HAP-1 (cell line): Measurements from ENCODE around the gene ROBO2.

Experiments used
- DNase-seq, 2 experiments: peaks; one replicate each; pipeline ENCODE4 v3.0.0-alpha.2; 2016 to 2020; ENCODE audit warnings: low spot score in 2 of 2
- H3K27me3 ChIP-seq: fragments of 250-450 bp; sonication (Bioruptor Pico); 2 replicates; pipeline ENCODE4 v1.5.1; 2020; ENCODE audit warnings: low read depth, mild to moderate bottlenecking, moderate library complexity
- H3K36me3 ChIP-seq: fragments of 250-450 bp; sonication (Bioruptor Pico); replicated peaks from 2 replicates; pipeline ENCODE4 v1.5.1; 2020; ENCODE audit warnings: mild to moderate bottlenecking
- H3K4me1 ChIP-seq: fragments of 250-450 bp; sonication (Bioruptor Pico); 2 replicates; pipeline ENCODE4 v1.5.1; 2020; ENCODE audit warnings: mild to moderate bottlenecking
- H3K4me3 ChIP-seq: fragments of 250-450 bp; sonication (Bioruptor Pico); 2 replicates; pipeline ENCODE4 v1.5.1; 2020; ENCODE audit warnings: mild to moderate bottlenecking, moderate library complexity
- H3K9me3 ChIP-seq: fragments of 250-450 bp; sonication (Bioruptor Pico); 2 replicates; pipeline ENCODE4 v1.5.1; 2020; ENCODE audit warnings: mild to moderate bottlenecking, moderate library complexity
- in situ Hi-C: fragments of 300-500 bp; cut with MboI; formaldehyde crosslinking; loops from 3 replicates; pipeline ENCODE4 v1.14.3; 2020; ENCODE audit warnings: low sequenced_read_pairs, inconsistent platforms, mixed read lengths

The ROBO2 gene

GRCh38 chr3:77586216-77586615 lies 546.3 kb downstream of the ROBO2 start:
- no peak overlapping the region for H3K4me3 ChIP-seq
- no peak for DNase-seq
- in situ Hi-C loops, result no loop called here
- no peaks in the 10 kb centered on the region for H3K36me3 ChIP-seq
- H3K4me1 ChIP-seq, result no peaks in the 10 kb centered on the region
- no peaks in the 10 kb centered on the region for H3K27me3 ChIP-seq
- H3K9me3 ChIP-seq, result no peaks in the 10 kb centered on the region

DNA sequence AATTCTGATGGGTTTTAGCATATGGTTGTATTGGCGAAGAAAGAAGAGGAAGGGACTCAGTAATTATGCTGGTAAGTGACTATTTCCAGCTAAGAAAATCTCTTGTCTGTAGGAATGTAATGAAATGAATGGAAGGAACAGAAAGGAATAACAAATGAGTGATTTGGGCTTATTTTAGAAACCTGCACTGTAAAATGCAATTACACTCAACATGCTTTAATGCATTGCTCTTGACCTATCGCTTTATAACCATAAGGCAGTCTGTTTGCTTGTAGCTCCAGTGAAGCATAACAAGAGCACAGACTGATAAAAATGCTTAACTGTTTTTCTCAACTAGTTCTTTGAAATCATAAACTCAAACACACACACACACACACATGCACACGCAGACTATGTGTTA lies 549.0 kb downstream of the ROBO2 start:
- Histone ChIP-seq H3K36me3 (no peaks in the 10 kb centered on the region), H3K9me3 (no peaks in the 10 kb centered on the region)
- in situ Hi-C loops, result no loop called here

GRCh38 chr3:77590191-77590590 lies 550.3 kb downstream of the ROBO2 start:
- H3K9me3 ChIP-seq, result no peaks in the 10 kb centered on the region
- no peak for DNase-seq
- H3K4me3 ChIP-seq, result no peak overlapping the region
- H3K36me3 ChIP-seq, result no peaks in the 10 kb centered on the region
- in situ Hi-C loops, result no loop called here
- no peaks in the 10 kb centered on the region for H3K27me3 ChIP-seq
- H3K4me1 ChIP-seq, result no peaks in the 10 kb centered on the region

More for the DNA sequence above, 549.0 kb downstream of the ROBO2 start:
- Histone ChIP-seq H3K27me3 (no peaks in the 10 kb centered on the region), H3K4me1 (no peaks in the 10 kb centered on the region), H3K4me3 (no peak overlapping the region)
- DNase-seq, result no peak

- no peak for DNase-seq
- Histone ChIP-seq H3K9me3 (peaks cover 4% of the 10 kb centered on the region; the same call in 1 of the 2 replicates), H3K4me3 (no peak overlapping the region), H3K27me3 (no peaks in the 10 kb centered on the region), H3K4me1 (no peaks in the 10 kb centered on the region), H3K36me3 (no peaks in the 10 kb centered on the region)
- in situ Hi-C loops, result no loop called here
Measured at GRCh38 chr3:77595371-77595870, 555.5 kb downstream of the ROBO2 start.

- Histone ChIP-seq H3K36me3 (no peaks in the 10 kb centered on the region), H3K27me3 (no peaks in the 10 kb centered on the region), H3K9me3 (peaks cover 4% of the 10 kb centered on the region; the same call in 1 of the 2 replicates), H3K4me3 (no peak overlapping the region), H3K4me1 (no peaks in the 10 kb centered on the region)
- in situ Hi-C loops, result no loop called here
- no peak for DNase-seq
Measured at GRCh38 chr3:77599948-77600347, 560.0 kb downstream of the ROBO2 start.

DNA sequence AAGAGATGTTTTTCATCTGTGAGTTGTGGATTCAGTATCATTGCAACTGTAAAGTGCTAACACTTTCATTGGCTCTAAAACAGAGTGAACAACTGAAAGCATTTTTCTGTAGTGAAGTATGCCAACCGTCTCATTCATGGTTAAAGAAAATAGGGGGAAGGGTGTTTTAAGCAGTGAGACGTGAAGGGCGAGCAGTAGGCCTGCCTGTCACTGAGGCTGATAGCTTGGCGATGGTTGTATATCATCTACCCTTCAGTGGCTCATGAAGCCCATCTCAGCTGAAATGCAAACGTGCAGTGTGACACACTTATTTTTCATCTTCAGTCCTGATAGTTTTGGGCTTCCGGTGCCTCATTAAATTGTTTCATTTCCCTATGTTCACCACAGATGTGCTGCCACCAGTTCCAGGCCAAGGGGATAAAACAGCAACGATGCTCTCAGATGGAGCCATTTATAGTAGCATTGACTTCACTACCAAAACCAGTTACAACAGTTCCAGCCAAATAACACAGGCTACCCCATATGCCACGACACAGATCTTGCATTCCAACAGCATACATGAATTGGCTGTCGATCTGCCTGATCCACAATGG lies 562.0 kb downstream of the ROBO2 start:
- in situ Hi-C loops, result no loop called here
- H3K27me3 ChIP-seq, result no peaks in the 10 kb centered on the region
- DNase-seq, result no peak
- H3K4me1 ChIP-seq, result peaks cover 8% of the 10 kb centered on the region; the same call in 1 of the 2 replicates
- peaks cover 4% of the 10 kb centered on the region; the same call in 1 of the 2 replicates for H3K9me3 ChIP-seq
- H3K36me3 ChIP-seq, result no peaks in the 10 kb centered on the region; the same call in 1 of the 2 replicates
- no peak overlapping the region for H3K4me3 ChIP-seq

- H3K9me3 ChIP-seq, result no peaks in the 10 kb centered on the region
- no peak overlapping the region for H3K4me3 ChIP-seq
- peaks cover 8% of the 10 kb centered on the region; the same call in 1 of the 2 replicates for H3K4me1 ChIP-seq
- no peaks in the 10 kb centered on the region; the same call in 1 of the 2 replicates for H3K36me3 ChIP-seq
- no peaks in the 10 kb centered on the region for H3K27me3 ChIP-seq
- no peak for DNase-seq
- in situ Hi-C loops, result no loop called here
Measured at GRCh38 chr3:77602722-77603121, 562.8 kb downstream of the ROBO2 start.

DNA sequence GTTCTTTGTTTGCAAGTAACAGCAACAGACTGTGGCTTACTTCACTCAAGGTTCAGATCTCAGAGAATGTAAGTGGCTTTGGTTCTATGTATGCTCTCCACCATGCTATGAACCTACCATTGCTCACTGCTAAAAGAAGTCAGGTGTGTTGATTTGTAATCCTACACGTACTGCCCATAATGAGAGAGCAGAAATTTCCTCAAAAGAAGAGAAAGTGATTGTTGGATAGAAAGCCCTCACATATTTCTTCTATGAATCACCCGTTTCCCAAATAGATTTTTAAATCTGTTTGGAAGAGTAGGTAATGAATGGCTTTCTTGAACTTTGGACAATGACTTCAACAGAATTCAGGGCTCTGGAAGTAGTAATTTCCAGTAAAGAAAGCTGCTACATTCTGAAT lies 565.4 kb downstream of the ROBO2 start:
- Histone ChIP-seq H3K4me3 (no peak overlapping the region), H3K4me1 (peaks cover 8% of the 10 kb centered on the region; the same call in 1 of the 2 replicates), H3K27me3 (no peaks in the 10 kb centered on the region), H3K36me3 (no peaks in the 10 kb centered on the region; the same call in 1 of the 2 replicates), H3K9me3 (no peaks in the 10 kb centered on the region)
- no peak for DNase-seq
- in situ Hi-C loops, result no loop called here

DNA sequence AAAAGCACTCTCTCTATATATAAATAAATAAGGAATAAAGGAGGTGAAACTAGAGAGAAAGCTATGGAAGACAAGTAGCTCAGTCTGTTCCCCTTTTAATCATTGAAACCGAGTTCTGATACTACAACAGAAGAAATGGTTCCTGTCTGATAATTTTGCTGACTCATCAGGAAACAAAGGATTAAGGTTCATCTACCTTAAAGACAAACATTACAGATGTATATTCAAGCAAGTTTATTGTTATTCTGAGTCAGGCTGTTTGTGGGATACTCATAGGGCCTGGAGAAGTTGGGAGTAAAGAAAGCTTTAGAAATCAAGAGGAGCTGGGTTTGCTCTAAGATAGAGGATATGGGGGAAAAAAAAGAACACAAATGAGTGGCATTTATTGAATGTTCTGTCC lies 566.0 kb downstream of the ROBO2 start:
- Histone ChIP-seq H3K4me1 (peaks cover 8% of the 10 kb centered on the region; the same call in 1 of the 2 replicates), H3K36me3 (no peaks in the 10 kb centered on the region; the same call in 1 of the 2 replicates), H3K4me3 (no peak overlapping the region), H3K9me3 (no peaks in the 10 kb centered on the region), H3K27me3 (no peaks in the 10 kb centered on the region)
- in situ Hi-C loops, result no loop called here
- DNase-seq, result no peak

- in situ Hi-C loops, result no loop called here
- Histone ChIP-seq H3K9me3 (no peaks in the 10 kb centered on the region), H3K36me3 (no peaks in the 10 kb centered on the region; the same call in 1 of the 2 replicates), H3K27me3 (no peaks in the 10 kb centered on the region), H3K4me3 (no peak overlapping the region), H3K4me1 (peaks cover 8% of the 10 kb centered on the region; the same call in 1 of the 2 replicates)
- no peak for DNase-seq
Measured at GRCh38 chr3:77606372-77606771, 566.5 kb downstream of the ROBO2 start.

DNA sequence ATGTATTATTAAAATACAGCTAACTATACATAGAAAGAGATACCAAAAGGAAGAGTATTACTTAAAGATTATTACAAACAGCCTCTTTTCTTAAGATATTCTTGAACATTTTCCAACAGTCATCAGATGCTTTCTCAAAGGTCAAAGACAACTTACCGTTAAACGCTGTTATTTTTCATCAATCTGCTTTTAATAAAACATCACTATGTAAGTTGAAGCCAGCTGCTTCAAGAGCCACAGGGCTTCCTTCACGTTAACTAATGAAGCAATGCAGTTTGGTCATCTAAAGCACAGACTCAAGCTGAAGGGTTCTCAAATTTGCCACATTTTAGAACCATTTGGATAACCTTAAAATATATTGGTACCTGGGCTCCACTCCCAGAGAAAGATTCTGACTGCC lies 578.8 kb downstream of the ROBO2 start:
- DNase-seq, result no peak
- in situ Hi-C loops, result no loop called here
- no peaks in the 10 kb centered on the region for H3K36me3 ChIP-seq
- H3K27me3 ChIP-seq, result no peaks in the 10 kb centered on the region
- H3K9me3 ChIP-seq, result no peaks in the 10 kb centered on the region
- H3K4me3 ChIP-seq, result no peak overlapping the region
- no peaks in the 10 kb centered on the region for H3K4me1 ChIP-seq

DNA sequence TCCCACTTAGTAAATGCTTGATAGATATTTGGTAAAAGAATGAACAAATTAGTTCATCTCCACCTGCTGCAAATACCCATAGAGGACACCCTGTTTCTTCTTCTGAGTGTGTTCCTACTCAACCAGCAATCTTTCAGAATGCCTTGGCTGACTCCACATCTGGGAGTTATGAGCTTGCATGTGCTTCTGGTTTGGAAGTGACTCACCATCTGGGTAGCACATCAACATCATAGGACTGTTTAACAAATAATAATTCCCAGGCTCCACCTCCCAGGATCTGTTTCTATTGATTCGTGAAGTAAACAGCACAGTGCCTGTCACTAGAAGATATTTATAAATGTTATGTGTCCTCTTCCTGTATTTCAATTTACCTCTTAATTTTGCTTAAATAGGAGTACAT lies 580.1 kb downstream of the ROBO2 start:
- no peaks in the 10 kb centered on the region for H3K36me3 ChIP-seq
- H3K9me3 ChIP-seq, result no peaks in the 10 kb centered on the region
- in situ Hi-C loops, result no loop called here
- H3K4me1 ChIP-seq, result no peaks in the 10 kb centered on the region
- no peak overlapping the region for H3K4me3 ChIP-seq
- DNase-seq, result no peak
- H3K27me3 ChIP-seq, result no peaks in the 10 kb centered on the region

- Histone ChIP-seq H3K36me3 (no peaks in the 10 kb centered on the region), H3K4me1 (no peaks in the 10 kb centered on the region), H3K4me3 (no peak overlapping the region), H3K9me3 (no peaks in the 10 kb centered on the region), H3K27me3 (no peaks in the 10 kb centered on the region)
- in situ Hi-C loops, result no loop called here
- DNase-seq, result no peak
Measured at GRCh38 chr3:77623500-77623899, 583.6 kb downstream of the ROBO2 start.

DNA sequence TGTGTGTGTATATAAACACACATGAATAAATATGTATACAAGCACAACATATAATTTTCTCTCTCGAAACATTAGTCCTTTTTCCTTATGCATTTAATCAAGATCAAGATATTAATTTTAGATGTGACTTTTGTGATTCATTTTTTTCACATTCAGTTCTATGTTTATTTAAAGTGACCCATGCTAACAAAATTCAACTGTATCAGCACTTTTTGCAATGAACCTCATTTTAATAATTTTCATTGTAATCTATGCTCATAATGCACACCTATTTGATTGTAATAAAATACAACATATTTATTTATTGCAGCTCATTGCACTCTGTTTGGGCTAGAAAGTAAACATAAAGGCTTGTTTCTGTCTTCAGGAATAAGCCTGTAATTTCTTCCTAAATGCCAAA lies 586.3 kb downstream of the ROBO2 start:
- in situ Hi-C loops, result no loop called here
- Histone ChIP-seq H3K36me3 (no peaks in the 10 kb centered on the region), H3K4me1 (no peaks in the 10 kb centered on the region)

DNA sequence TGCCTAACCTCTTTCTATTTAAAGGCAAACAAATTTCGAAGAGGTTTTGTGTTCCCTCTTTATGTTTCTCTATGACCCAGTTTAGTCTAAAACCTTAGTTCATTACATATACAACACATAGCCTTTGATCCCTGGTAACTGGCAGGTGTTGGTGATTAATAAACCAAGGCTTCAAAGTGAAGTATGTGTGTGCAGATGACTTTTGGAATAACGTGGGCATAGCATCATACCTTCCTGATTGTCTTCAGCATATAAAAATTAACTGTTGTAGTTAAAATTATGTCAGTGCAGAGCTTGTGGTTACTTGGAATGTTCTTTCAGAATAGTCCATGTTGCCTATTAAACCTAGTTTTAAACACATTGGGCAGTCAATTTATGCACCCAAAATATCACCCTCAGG lies 608.3 kb downstream of the ROBO2 start:
- Histone ChIP-seq H3K4me3 (no peak overlapping the region), H3K9me3 (no peaks in the 10 kb centered on the region), H3K36me3 (no peaks in the 10 kb centered on the region), H3K27me3 (no peaks in the 10 kb centered on the region), H3K4me1 (no peaks in the 10 kb centered on the region)
- DNase-seq, result no peak
- in situ Hi-C loops, result no loop called here

More for the DNA sequence above, 586.3 kb downstream of the ROBO2 start:
- H3K4me3 ChIP-seq, result no peak overlapping the region
- no peak for DNase-seq
- H3K9me3 ChIP-seq, result no peaks in the 10 kb centered on the region
- no peaks in the 10 kb centered on the region for H3K27me3 ChIP-seq
